GM12872 (cell line): ENCODE data around the gene NLRC4.

Experiments used
- TF ChIP-seq, protein P1 (sequence below): IDR thresholded peaks from 3 replicates; pipeline ENCODE4 v1.5.1; 2011; ENCODE audit warnings: low read depth, mild to moderate bottlenecking, low read length, moderate library complexity; ENCODE audit not compliant: insufficient read depth

Gene NLRC4

DNA sequence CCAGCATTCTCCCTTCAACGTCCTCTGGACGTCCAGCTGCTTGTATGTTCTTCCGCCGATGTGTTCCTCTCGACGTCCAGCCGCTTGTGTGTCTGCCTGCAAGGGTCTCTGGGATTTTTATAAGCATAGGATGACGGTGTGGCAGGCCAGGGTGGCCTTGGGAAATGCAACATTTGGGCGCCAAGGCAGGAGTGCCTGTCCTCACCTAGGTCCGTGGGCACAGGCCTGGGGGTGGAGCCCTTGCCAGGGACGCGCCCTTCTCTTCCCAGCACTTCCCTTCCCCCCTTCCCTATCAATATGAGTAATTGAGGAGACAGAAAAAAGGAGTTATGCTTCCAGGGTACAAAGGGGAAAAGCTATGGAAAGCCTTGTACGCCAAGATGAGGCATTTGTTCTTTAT is 6.4 kb downstream of the NLRC4 start:
- TF ChIP-seq, protein P1, sequence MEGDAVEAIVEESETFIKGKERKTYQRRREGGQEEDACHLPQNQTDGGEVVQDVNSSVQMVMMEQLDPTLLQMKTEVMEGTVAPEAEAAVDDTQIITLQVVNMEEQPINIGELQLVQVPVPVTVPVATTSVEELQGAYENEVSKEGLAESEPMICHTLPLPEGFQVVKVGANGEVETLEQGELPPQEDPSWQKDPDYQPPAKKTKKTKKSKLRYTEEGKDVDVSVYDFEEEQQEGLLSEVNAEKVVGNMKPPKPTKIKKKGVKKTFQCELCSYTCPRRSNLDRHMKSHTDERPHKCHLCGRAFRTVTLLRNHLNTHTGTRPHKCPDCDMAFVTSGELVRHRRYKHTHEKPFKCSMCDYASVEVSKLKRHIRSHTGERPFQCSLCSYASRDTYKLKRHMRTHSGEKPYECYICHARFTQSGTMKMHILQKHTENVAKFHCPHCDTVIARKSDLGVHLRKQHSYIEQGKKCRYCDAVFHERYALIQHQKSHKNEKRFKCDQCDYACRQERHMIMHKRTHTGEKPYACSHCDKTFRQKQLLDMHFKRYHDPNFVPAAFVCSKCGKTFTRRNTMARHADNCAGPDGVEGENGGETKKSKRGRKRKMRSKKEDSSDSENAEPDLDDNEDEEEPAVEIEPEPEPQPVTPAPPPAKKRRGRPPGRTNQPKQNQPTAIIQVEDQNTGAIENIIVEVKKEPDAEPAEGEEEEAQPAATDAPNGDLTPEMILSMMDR: no peak

DNA sequence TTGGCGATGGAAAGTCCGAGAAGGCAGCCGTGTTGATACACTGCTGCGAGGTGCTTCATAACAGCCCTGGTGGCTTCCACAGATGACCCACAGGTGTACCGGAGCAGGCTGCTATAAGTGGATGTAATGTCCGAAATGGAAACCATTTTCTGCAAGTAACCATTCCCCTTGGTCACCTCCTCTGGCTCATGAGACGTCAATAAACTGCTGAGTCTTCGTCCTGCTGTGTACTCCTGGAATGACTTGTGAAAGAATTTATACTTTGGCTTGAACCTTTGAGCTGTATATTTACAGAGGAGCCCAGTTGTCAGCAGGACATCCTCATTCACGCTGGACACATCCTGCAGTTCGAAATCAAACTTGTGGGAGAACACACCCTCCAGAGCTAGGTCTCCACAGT is 14.4 kb downstream of the NLRC4 start:
- TF ChIP-seq, protein P1: no peak

DNA sequence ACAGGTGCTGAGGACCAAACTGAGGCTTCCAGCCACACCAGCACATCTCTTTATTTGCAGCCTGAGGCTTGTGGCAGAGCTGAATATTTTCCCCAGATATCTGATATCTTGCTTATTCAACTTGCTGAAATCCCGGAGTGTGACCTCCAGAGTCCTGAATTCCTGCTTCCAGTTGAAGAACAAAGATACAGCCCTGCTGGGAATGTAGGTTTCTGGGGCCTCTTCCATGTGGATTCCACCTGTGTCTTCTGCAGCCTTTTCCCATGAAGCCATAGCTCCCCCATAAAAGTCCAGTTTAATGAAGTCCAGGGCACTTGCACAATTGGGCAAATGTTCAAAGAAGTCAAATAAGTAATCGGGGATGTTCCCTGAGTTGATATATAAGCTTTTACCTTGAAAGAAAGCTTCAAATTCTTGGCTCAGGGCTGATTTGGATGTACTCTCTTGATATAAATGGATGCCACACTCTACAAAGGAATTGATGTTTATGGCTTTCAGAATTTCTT is 14.9 kb downstream of the NLRC4 start:
- TF ChIP-seq, protein P1: no peak

DNA sequence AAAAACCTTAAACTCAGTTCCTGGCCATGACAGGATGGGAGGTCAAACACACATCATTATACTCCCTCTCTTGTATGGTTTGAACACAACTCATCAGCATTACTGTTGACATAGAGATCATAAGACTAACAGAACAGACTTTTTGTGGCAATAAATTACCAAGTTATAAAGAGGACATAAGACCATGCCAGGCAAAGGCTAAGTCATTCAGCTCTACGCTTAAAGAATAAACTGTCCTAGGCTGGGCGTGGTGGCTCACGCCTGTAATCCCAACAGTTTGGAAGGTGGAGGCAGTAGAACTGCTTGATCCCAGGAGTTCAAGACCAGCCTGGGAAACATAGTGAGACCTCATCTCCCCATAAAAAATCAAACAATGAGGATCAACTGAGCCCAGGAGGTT is 16.4 kb downstream of the NLRC4 start:
- TF ChIP-seq, protein P1: no peak

DNA sequence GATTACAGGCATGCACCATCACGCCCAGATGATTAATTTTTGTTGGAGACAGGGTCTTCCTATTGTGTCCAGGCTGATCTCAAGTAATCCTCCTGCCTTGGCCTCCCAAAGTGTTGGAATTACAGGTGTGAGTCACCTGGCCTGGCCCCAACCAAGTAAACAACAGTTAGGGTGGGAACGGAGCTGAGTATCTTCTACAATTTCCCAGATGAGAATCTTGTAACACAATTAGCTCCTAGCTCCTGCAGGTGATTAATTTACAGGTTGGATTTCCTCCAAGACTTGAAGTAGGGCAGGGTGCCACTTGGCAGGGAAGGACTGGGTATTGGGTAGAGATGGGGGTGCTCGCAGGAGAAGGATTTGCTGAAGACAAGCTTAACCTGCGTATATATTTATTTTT is 17.8 kb downstream of the NLRC4 start:
- TF ChIP-seq, protein P1: no peak

DNA sequence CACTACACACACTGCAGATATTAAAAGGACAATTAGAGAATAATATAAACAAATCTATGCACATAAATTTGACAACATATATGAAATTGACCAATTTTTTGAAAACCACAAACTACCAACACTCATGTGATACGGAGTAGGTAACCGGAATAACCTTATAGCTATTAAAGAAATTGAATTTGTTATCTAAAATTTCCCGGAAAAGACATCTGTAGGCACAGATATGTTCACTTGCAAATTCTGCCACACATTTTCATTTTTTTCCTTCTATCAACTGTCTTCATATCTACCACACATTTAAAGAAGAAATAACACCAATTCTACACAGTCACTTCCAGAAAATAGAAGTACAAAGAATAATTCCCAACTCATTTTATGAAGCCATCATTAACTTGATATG is 22.4 kb downstream of the NLRC4 start:
- TF ChIP-seq, protein P1: no peak

DNA sequence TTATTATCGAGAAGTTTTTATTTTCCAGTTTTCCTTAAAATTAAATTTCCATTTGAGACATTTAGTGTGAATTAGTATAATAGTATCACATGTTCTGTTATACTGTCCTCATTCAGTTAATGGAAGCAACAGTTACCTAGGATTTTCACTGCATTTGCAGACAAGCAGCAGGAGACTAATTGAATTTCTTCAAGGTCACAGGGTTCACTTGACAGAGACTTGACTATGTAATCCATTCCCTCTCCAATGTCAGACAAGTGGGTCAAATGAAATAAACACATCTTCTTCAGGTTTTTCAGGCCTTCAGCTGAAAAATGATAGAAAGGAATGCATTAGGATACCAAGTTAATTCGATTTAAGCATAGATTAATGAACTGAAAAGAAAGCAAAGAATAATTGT is 26.7 kb downstream of the NLRC4 start:
- TF ChIP-seq, protein P1: no peak

DNA sequence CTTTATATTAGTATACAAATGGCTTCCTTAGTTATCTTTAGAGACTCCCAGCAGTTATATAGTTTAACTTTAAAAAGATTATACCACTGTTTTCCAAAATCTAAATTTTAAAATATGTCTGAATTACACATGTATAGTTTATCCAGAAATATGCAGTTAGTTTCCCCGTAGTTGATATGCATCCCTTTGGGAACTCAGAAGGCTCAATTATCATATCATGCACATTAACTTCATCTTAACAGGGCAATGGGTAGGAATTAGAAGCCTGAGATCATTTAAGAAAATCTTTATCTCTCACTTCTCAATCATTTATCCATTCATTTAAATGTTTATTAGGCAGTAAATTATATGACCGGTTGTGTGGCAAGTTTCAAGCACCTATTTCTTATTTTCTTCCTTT is 27.2 kb downstream of the NLRC4 start:
- TF ChIP-seq, protein P1: no peak
